ENCODE measurements around the gene PARD6A. TPM values are rescaled to one million over a fixed set of nuclear protein-coding genes. Genes with fewer than 3 reads are reported as not detected.

The PARD6A gene
- total RNA-seq, 1 experiment from 2014 or later = 4.4 TPM

DNA sequence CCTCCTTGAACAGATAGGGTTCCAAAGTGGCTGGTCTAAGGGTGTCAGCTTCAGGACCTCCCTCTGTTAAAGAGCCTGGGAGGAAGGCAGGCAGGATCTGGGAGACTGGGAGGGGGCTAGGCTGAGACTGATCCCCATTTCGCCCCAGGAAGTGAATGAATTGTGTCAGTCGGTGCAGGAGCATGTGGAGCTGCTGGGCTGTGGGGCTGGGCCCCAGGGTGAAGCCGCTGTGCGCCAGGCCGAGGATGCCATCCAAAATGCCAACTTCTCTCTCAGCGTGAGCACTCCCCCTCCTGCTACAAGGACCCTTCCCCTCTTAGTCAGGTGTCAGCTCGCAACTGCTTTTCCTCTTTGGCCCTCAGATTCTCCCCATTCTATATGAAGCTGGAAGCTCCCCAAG lies 9.7 kb upstream of the PARD6A start:
- POLR2A ChIA-PET (ENCODE audit: unreplicated experiment) = interaction anchor here (0.6 to 0.9 kb wide), 2 partner anchors 9 to 170 kb away, joined by 4 read pairs; partner anchors contain the start of genes ACD and ATP6V0D1
- Histone ChIP-seq H3K9me3 (ENCODE audit: insufficient read depth, low read depth) (no peaks in the 10 kb centered on the region), H3K4me3 (no peak overlapping the region), H3K27ac (no peak overlapping the region), H3K4me2 (no peak overlapping the region), H3K27me3 (ENCODE audit: insufficient read depth, low read depth) (peaks cover 38% of the 10 kb centered on the region), H3F3A (ENCODE audit: insufficient read depth, low read depth) (no peaks in the 10 kb centered on the region), H3K9me2 (ENCODE audit: insufficient read depth) (no peaks in the 10 kb centered on the region), H2AFZ (no peak overlapping the region), H3K4me1 (replicated peaks; ENCODE audit: insufficient read depth) (0 out of 2 replicates have a peak, but pooled peaks cover 5% of the 10 kb centered on the region), H3K79me2 (ENCODE audit: low read depth) (no peaks in the 10 kb centered on the region), H3K36me3 (ENCODE audit: low read depth) (no peaks in the 10 kb centered on the region), H4K20me1 (ENCODE audit: insufficient read depth) (no peaks in the 10 kb centered on the region)
- no peak for TF ChIP-seq EZH2 (IDR thresholded peaks at IDR 0.05; ENCODE audit: low read depth)
- TF ChIP-seq, protein P1, sequence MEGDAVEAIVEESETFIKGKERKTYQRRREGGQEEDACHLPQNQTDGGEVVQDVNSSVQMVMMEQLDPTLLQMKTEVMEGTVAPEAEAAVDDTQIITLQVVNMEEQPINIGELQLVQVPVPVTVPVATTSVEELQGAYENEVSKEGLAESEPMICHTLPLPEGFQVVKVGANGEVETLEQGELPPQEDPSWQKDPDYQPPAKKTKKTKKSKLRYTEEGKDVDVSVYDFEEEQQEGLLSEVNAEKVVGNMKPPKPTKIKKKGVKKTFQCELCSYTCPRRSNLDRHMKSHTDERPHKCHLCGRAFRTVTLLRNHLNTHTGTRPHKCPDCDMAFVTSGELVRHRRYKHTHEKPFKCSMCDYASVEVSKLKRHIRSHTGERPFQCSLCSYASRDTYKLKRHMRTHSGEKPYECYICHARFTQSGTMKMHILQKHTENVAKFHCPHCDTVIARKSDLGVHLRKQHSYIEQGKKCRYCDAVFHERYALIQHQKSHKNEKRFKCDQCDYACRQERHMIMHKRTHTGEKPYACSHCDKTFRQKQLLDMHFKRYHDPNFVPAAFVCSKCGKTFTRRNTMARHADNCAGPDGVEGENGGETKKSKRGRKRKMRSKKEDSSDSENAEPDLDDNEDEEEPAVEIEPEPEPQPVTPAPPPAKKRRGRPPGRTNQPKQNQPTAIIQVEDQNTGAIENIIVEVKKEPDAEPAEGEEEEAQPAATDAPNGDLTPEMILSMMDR (conservative IDR thresholded peaks at IDR 0.05) = no peak
- CTCF ChIA-PET = no interaction called here
- intact Hi-C loops (cut with micrococcal nuclease; ENCODE audit: unreplicated experiment) = no loop called here
- DNase-seq = no peak
- no TSS peak for BruUV-seq (replicated peaks)

DNA sequence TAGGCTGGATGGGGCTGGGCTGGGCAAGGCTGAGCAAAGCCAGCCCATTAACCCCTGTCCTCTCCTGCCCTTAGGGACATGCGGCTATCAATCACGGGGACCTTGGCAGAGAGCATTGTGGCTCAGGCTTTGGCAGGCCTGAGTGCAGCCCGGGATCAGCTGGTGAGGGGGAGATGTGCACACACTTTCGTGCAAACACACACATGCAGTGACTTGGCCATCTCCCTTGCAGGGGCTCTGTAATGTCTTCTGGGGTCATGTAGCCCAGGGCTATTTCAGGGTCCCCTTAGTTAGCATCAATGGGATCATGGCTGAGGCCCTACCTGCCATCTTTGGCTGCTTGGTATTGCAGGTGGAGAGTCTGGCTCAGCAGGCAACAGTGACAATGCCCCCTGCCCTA lies 8.9 kb upstream of the PARD6A start:
- no peaks in the 10 kb centered on the region for H3K9me2 ChIP-seq (ENCODE audit: insufficient read depth)
- ChIA-PET POLR2A (ENCODE audit: unreplicated experiment) (interaction anchor here (0.6 to 0.9 kb wide), 2 partner anchors 8 to 171 kb away, joined by 4 read pairs; partner anchors contain the start of genes ACD and ATP6V0D1), CTCF (no interaction called here)
- TF ChIP-seq, protein P1 (conservative IDR thresholded peaks at IDR 0.05) = no peak
- TF ChIP-seq EZH2 (IDR thresholded peaks at IDR 0.05; ENCODE audit: low read depth) = no peak
- H3K36me3 ChIP-seq (ENCODE audit: low read depth) = no peaks in the 10 kb centered on the region
- H3K79me2 ChIP-seq (ENCODE audit: low read depth) = no peaks in the 10 kb centered on the region
- no peaks in the 10 kb centered on the region for H3K9me3 ChIP-seq (ENCODE audit: insufficient read depth, low read depth)
- intact Hi-C loops (cut with micrococcal nuclease; ENCODE audit: unreplicated experiment) = no loop called here
- BruUV-seq (replicated peaks) = no TSS peak
- peaks cover 38% of the 10 kb centered on the region for H3K27me3 ChIP-seq (ENCODE audit: insufficient read depth, low read depth)
- no peaks in the 10 kb centered on the region for H3F3A ChIP-seq (ENCODE audit: insufficient read depth, low read depth)
- H3K4me3 ChIP-seq = no peak overlapping the region
- no peak overlapping the region for H3K4me2 ChIP-seq
- H2AFZ ChIP-seq = no peak overlapping the region
- DNase-seq = no peak
- 0 out of 2 replicates have a peak, but pooled peaks cover 5% of the 10 kb centered on the region for H3K4me1 ChIP-seq (replicated peaks; ENCODE audit: insufficient read depth)
- no peak overlapping the region for H3K27ac ChIP-seq
- H4K20me1 ChIP-seq (ENCODE audit: insufficient read depth) = no peaks in the 10 kb centered on the region

DNA sequence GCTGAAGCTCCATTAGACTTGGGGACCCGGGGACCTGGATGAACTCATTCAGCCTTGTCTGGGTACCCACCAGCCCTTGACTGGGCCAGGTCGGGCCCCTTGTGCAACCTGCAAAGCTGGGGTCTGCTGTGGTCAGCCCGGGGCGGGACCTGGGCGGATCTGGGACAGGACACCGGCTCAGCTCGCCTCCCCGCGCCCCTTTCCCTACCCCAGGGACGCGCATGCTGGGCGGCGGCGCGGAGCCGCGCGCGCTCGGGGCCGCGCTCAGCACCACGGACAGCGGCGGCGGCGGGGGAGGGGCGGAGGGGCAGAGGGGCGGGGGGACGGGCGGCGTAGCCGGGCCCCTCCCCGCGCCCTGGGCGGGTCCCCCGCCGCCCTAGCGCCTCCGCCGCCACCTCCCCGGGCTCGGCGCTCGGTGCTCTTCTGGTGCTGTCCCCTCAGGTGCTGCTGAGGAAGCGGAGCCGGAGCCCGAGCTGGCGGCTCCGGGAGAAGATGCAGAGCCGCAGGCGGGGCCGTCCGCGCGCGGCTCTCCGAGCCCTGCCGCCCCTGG lies 8.1 kb upstream of the PARD6A start:
- Histone ChIP-seq H3F3A (ENCODE audit: insufficient read depth, low read depth) (no peaks in the 10 kb centered on the region), H4K20me1 (ENCODE audit: insufficient read depth) (no peaks in the 10 kb centered on the region), H2AFZ (no peak overlapping the region), H3K27ac (no peak overlapping the region), H3K4me3 (peak overlapping the region; percentile 45; the same call in 1 of the 2 replicates), H3K4me2 (peak overlapping the region; percentile 77; the same call in 1 of the 2 replicates), H3K9me3 (ENCODE audit: insufficient read depth, low read depth) (no peaks in the 10 kb centered on the region), H3K79me2 (ENCODE audit: low read depth) (no peaks in the 10 kb centered on the region), H3K4me1 (replicated peaks; ENCODE audit: insufficient read depth) (0 out of 2 replicates have a peak, but pooled peaks cover 5% of the 10 kb centered on the region), H3K27me3 (ENCODE audit: insufficient read depth, low read depth) (peaks cover 38% of the 10 kb centered on the region), H3K36me3 (ENCODE audit: low read depth) (no peaks in the 10 kb centered on the region), H3K9me2 (ENCODE audit: insufficient read depth) (no peaks in the 10 kb centered on the region)
- DNase-seq = no peak
- TF ChIP-seq, protein P1 (conservative IDR thresholded peaks at IDR 0.05) = no peak
- POLR2A ChIA-PET (ENCODE audit: unreplicated experiment) = no interaction called here
- CTCF ChIA-PET = no interaction called here
- no TSS peak for BruUV-seq (replicated peaks)
- intact Hi-C loops (cut with micrococcal nuclease; ENCODE audit: unreplicated experiment) = no loop called here
